GM13977 (cell line): Measurements from ENCODE around the gene UQCRQ.

Source experiments
- DNase-seq: peaks from one replicate; pipeline ENCODE4 v3.0.0; 2012; ENCODE audit warnings: low spot score
- in situ Hi-C: fragments of 300-500 bp; cut with MboI; formaldehyde crosslinking; loops from one replicate; pipeline ENCODE4 v1.12.0; 2022; ENCODE audit warnings: low sequenced_read_pairs, low pct_unique_long_range_greater_than_20kb, mixed read lengths, inconsistent platforms; ENCODE audit not compliant: unreplicated experiment
- TF ChIP-seq, protein P1 (sequence below): IDR thresholded peaks from 2 replicates; pipeline ENCODE4 v1.5.1; 2012; ENCODE audit warnings: mild to moderate bottlenecking, control low read depth; ENCODE audit not compliant: insufficient read depth; ENCODE audit errors: extremely low read depth, missing control alignments

Gene UQCRQ

DNA sequence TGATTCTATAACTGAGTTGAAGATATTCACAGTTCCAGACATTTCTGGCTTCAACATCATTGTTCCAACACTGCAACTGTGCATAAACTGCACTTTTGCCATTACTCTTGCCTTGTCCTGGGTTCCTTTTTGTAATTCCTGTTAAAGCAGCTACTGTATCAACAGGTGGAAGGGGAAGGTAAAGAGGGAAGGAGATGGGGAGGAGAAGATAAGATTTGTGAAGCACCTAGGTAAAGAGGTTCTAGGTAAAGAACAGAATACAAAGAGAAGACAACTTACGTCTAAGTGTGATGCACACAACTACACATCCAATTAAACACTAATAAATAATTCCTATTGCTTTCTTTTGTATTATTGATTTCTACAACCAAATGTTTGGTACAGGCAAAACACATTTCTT, 43.3 kb downstream of the UQCRQ start:
- TF ChIP-seq, protein P1, sequence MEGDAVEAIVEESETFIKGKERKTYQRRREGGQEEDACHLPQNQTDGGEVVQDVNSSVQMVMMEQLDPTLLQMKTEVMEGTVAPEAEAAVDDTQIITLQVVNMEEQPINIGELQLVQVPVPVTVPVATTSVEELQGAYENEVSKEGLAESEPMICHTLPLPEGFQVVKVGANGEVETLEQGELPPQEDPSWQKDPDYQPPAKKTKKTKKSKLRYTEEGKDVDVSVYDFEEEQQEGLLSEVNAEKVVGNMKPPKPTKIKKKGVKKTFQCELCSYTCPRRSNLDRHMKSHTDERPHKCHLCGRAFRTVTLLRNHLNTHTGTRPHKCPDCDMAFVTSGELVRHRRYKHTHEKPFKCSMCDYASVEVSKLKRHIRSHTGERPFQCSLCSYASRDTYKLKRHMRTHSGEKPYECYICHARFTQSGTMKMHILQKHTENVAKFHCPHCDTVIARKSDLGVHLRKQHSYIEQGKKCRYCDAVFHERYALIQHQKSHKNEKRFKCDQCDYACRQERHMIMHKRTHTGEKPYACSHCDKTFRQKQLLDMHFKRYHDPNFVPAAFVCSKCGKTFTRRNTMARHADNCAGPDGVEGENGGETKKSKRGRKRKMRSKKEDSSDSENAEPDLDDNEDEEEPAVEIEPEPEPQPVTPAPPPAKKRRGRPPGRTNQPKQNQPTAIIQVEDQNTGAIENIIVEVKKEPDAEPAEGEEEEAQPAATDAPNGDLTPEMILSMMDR, result no peak
- DNase-seq, result no peak
- in situ Hi-C loops, result no loop called here

DNA sequence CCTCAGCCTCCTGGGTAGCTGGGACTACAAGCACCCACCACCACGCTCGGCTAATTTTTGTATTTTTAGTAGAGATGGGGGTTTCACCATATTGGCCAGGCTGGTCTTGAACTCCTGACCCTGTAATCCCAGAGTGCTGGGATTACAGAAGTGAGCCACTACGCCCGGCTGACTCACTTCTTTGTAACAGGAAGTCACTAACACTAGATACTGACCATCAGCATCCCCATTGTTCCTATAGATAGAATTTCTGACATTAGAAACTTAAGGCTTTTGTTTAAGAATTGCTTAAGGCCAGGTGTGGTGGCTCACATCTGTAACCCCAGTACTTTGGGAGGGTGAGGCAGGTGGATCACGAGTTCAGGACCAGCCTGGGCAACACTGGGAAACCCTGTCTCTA, 49.2 kb downstream of the UQCRQ start:
- TF ChIP-seq, protein P1, result no peak
- in situ Hi-C loops, result no loop called here
- DNase-seq, result no peak

DNA sequence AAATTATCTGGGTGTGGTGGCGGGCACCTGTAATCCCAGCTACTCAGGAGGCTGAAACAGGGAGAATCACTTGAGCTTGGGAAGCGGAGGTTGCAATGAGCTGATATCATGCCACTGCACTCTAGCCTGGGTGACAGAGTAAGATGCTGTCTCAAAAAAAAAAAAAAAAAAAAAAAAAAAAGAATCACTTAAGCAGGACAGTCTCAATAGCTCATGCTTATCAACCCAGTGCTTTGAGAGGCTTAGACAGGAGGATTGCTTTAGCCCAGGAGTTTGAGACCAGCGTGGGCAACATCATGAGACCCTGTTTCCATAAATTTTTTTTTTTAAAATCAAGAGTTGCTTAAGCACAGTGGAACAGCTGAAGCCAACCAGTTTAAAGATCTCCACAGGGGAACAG, 49.6 kb downstream of the UQCRQ start:
- TF ChIP-seq, protein P1, result no peak
- in situ Hi-C loops, result no loop called here
- no peak for DNase-seq
